ENCODE measurements around the gene CADPS2.

DNA sequence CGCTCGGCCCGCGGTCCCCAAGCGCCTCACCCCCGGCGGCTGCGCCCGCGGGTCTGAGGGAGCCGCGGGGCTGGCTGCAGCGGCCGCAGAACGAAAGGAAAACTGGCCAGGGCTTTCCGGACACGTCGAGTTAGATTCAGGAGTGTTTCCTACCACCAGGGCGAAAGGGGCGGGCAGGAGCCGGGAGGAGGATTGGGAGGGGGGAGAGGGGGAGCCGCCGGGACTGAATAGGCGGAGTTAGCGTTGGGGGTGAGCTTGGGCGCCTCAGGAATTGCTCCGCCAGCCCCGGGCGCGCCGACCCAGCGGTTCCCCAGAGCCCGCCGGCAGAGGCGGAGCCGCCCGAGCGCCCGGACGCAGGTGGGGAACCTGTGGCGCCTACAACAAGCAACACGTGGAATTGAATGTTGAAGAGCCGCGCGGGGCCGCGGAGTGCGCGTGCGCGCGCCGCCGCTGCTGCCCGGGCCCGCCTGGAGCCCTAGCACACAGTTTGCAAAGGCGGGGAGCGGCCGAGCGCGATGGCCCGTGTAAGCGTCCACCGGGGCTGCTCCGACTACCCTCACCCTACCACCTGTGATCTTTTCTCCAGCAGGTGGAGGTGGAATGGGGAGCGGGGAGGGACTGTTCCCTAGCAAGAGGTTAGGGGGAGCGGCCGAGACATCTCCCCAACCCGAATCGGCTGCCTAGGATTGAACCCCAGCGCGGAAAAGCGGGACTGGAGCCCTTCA, at the start of gene CADPS2:
- TF ChIP-seq, protein P1, sequence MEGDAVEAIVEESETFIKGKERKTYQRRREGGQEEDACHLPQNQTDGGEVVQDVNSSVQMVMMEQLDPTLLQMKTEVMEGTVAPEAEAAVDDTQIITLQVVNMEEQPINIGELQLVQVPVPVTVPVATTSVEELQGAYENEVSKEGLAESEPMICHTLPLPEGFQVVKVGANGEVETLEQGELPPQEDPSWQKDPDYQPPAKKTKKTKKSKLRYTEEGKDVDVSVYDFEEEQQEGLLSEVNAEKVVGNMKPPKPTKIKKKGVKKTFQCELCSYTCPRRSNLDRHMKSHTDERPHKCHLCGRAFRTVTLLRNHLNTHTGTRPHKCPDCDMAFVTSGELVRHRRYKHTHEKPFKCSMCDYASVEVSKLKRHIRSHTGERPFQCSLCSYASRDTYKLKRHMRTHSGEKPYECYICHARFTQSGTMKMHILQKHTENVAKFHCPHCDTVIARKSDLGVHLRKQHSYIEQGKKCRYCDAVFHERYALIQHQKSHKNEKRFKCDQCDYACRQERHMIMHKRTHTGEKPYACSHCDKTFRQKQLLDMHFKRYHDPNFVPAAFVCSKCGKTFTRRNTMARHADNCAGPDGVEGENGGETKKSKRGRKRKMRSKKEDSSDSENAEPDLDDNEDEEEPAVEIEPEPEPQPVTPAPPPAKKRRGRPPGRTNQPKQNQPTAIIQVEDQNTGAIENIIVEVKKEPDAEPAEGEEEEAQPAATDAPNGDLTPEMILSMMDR (IDR thresholded peaks at IDR 0.05) = peak; percentile 15 to 54 (median 45)
- peak; percentile 68 to 89 for TF ChIP-seq POLR2A (IDR thresholded peaks at IDR 0.05)
